Measurements from ENCODE around the gene TAS2R30. TPM values are rescaled to one million over a fixed set of nuclear protein-coding genes. Genes with fewer than 3 reads are reported as not detected.

The TAS2R30 gene
- total RNA-seq, 1 experiment from 2014 or later = 3.7 TPM

- ChIA-PET CTCF (no interaction called here), POLR2A (ENCODE audit: low non-redundant PET) (no interaction called here)
- Histone ChIP-seq H3K9me3 (ENCODE audit: low read depth, low read length, poor library complexity, severe bottlenecking) (peaks cover 5% of the 10 kb centered on the region), H3K4me1 (ENCODE audit: insufficient read depth, low read length, poor library complexity, severe bottlenecking) (no peaks in the 10 kb centered on the region), H3K27ac (ENCODE audit: low read depth, low read length, poor library complexity, severe bottlenecking) (no peak overlapping the region), H3K4me3 (ENCODE audit: low read depth, low read length, poor library complexity, severe bottlenecking) (no peak overlapping the region), H3K27me3 (replicated peaks; ENCODE audit: insufficient read depth, low read depth, low read length, poor library complexity) (no peaks in the 10 kb centered on the region), H3K36me3 (ENCODE audit: insufficient read depth, low read length, poor library complexity, severe bottlenecking) (peaks cover 6% of the 10 kb centered on the region)
- BruUV-seq (replicated peaks) = no TSS peak
- no peak for TF ChIP-seq CTCF (conservative IDR thresholded peaks at IDR 0.05; ENCODE audit: low read depth, low read length)
- TF ChIP-seq EZH2 (IDR thresholded peaks at IDR 0.05; ENCODE audit: borderline replicate concordance, low read depth, low read length, poor library complexity, severe bottlenecking) = no peak
- DNase-seq (ENCODE audit: low spot score) = no peak
- intact Hi-C loops (cut with micrococcal nuclease; ENCODE audit: unreplicated experiment) = no loop called here
Observed at GRCh38 chr12:11108862-11109261, 25.6 kb downstream of the TAS2R30 start.

GRCh38 chr12:11107719-11108118 is 26.7 kb downstream of the TAS2R30 start:
- ChIA-PET POLR2A (ENCODE audit: low non-redundant PET) (no interaction called here), CTCF (no interaction called here)
- no TSS peak for BruUV-seq (replicated peaks)
- intact Hi-C loops (cut with micrococcal nuclease; ENCODE audit: unreplicated experiment) = no loop called here
- H3K4me1 ChIP-seq (ENCODE audit: insufficient read depth, low read length, poor library complexity, severe bottlenecking) = no peaks in the 10 kb centered on the region
- H3K4me3 ChIP-seq (ENCODE audit: low read depth, low read length, poor library complexity, severe bottlenecking) = no peak overlapping the region
- H3K36me3 ChIP-seq (ENCODE audit: insufficient read depth, low read length, poor library complexity, severe bottlenecking) = peaks cover 6% of the 10 kb centered on the region
- peaks cover 5% of the 10 kb centered on the region for H3K9me3 ChIP-seq (ENCODE audit: low read depth, low read length, poor library complexity, severe bottlenecking)
- no peaks in the 10 kb centered on the region for H3K27me3 ChIP-seq (replicated peaks; ENCODE audit: insufficient read depth, low read depth, low read length, poor library complexity)
- no peak overlapping the region for H3K27ac ChIP-seq (ENCODE audit: low read depth, low read length, poor library complexity, severe bottlenecking)
- TF ChIP-seq CTCF (conservative IDR thresholded peaks at IDR 0.05; ENCODE audit: low read depth, low read length) (no peak), EZH2 (IDR thresholded peaks at IDR 0.05; ENCODE audit: borderline replicate concordance, low read depth, low read length, poor library complexity, severe bottlenecking) (no peak)
- no peak for DNase-seq (ENCODE audit: low spot score)

- no peak overlapping the region for H3K4me3 ChIP-seq (ENCODE audit: low read depth, low read length, poor library complexity, severe bottlenecking)
- TF ChIP-seq EZH2 (IDR thresholded peaks at IDR 0.05; ENCODE audit: borderline replicate concordance, low read depth, low read length, poor library complexity, severe bottlenecking) (no peak), CTCF (conservative IDR thresholded peaks at IDR 0.05; ENCODE audit: low read depth, low read length) (no peak)
- no TSS peak for BruUV-seq (replicated peaks)
- ChIA-PET POLR2A (ENCODE audit: low non-redundant PET) (no interaction called here), CTCF (no interaction called here)
- no peak overlapping the region for H3K27ac ChIP-seq (ENCODE audit: low read depth, low read length, poor library complexity, severe bottlenecking)
- H3K36me3 ChIP-seq (ENCODE audit: insufficient read depth, low read length, poor library complexity, severe bottlenecking) = peaks cover 7% of the 10 kb centered on the region
- no peak for DNase-seq (ENCODE audit: low spot score)
- H3K4me1 ChIP-seq (ENCODE audit: insufficient read depth, low read length, poor library complexity, severe bottlenecking) = no peaks in the 10 kb centered on the region
- H3K27me3 ChIP-seq (replicated peaks; ENCODE audit: insufficient read depth, low read depth, low read length, poor library complexity) = no peaks in the 10 kb centered on the region
- intact Hi-C loops (cut with micrococcal nuclease; ENCODE audit: unreplicated experiment) = no loop called here
- H3K9me3 ChIP-seq (ENCODE audit: low read depth, low read length, poor library complexity, severe bottlenecking) = peaks cover 5% of the 10 kb centered on the region
Observed at GRCh38 chr12:11106288-11106687, 28.2 kb downstream of the TAS2R30 start.
